ENCODE results near the gene STON2.

STON2 gene

DNA sequence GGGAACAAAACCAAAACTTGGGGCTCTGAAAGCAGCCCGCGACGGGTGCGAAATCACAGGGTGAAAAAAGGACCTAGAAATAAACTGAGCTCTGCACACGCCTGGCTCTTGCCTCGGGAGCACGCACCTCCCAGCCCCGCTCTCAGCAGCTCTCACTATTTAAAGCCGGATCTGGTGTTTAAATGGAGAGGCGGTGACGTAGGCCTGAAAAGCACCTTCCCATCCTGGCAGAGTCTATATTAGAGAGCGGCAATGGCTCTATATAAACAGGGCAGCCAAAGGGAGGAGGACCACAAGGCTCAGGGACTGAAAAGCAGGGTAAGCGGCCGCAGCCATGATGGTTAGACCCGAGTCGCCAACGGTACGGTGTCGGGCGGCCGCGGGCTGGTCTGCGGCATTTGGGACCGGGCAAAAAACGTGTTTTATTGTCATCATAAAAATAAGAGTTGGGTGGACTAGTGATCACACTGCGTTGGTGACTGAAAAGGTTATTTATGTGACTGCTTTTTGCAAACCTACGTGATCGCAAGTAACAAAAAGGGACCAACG, 180.8 kb downstream of the STON2 start:
- peak; percentile 83 for DNase-seq

DNA sequence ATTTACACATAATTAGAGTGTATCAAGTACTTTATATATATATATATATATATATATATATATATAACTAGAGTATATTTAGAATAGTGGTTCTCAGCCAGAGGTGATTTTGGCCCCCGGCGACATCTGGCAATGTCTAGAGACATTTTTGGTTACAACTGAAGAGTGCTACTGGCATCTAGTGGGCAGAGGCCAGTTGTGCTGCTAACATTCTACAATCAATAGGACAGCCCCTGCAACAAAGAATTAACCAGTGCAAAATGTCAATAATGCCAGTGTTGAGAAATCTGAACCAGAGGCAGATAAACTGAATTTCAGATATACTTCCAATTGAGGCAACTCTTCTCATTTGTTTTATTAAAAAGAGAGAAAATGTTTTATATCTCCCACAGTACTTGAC, 188.3 kb downstream of the STON2 start:
- DNase-seq, result peak; percentile 25

All from activated gamma-delta T cell treated with Interleukin-2 at 50 U/mL for 16 hours (primary cell).